B cell (primary cell): Measurements from ENCODE around the gene ZBED4. TPM values are rescaled to one million over a fixed set of nuclear protein-coding genes. Genes with fewer than 3 reads are reported as not detected.

ENCODE experiments used
- ATAC-seq: fragments of 200-7000 bp; cut with Tn5 transposase; one replicate; pipeline ENCODE4 v1.10.0; 2021; ENCODE audit warnings: low read depth, mild to moderate bottlenecking, moderate number of reproducible peaks, moderate library complexity
- CTCF ChIA-PET: fragments of 350-600 bp; sonication (Branson Sonifier 250); formaldehyde crosslinking; loops from one replicate; lab custom pipeline; 2021; ENCODE audit warnings: antibody characterized with exemption, inconsistent platforms; lab: Charles Lee
- POLR2A ChIA-PET: fragments of 350-600 bp; sonication (Branson Sonifier 250); formaldehyde crosslinking; loops from one replicate; lab custom pipeline; 2021; ENCODE audit warnings: antibody characterized with exemption; lab: Charles Lee
- DNase-seq: peaks from one replicate; pipeline ENCODE4 v3.0.0; 2013
- H2AFZ ChIP-seq: 2 replicates; pipeline ENCODE4 v1.6.1; 2012; ENCODE audit warnings: mild to moderate bottlenecking, low read depth, low read length; ENCODE audit not compliant: insufficient read depth, poor library complexity, severe bottlenecking
- H3K27ac ChIP-seq, 2 donors: 1 replicate in 1 of 2; 2 replicates in 1 of 2; pipeline ENCODE4 v1.5.1; 2012 to 2013; ENCODE audit warnings: low read length in 2 of 2, mild to moderate bottlenecking in 2 of 2, moderate library complexity in 1 of 2
- H3K27me3 ChIP-seq, 4 experiments: fragments of 200-600 bp in 1 of 4; sonication (generic) in 1 of 4; replicated peaks in 1 of 4; 1 replicate in 2 of 4; 2 replicates in 2 of 4; pipeline versions ENCODE4 v1.6.1 to v1.7.0; 2013 to 2016; ENCODE audit warnings: low read length in 3 of 4, mild to moderate bottlenecking in 2 of 4, mixed read lengths in 1 of 4, moderate library complexity in 1 of 4; ENCODE audit not compliant: insufficient read depth in 4 of 4, control insufficient read depth in 3 of 4; ENCODE audit errors: control extremely low read depth in 1 of 4
- H3K36me3 ChIP-seq, 2 experiments: replicated peaks in 1 of 2; 1 replicate in 1 of 2; 2 replicates in 1 of 2; pipeline versions ENCODE4 v1.6.1 to v1.7.1; 2013; ENCODE audit warnings: low read length in 1 of 2; ENCODE audit not compliant: insufficient read depth in 2 of 2, control insufficient read depth in 1 of 2; ENCODE audit errors: control extremely low read depth in 1 of 2, extremely low read depth in 1 of 2
- H3K4me1 ChIP-seq, 2 donors: fragments of 200-600 bp in 1 of 2; sonication (generic) in 1 of 2; 1 replicate in 1 of 2; 2 replicates in 1 of 2; pipeline versions ENCODE4 v1.5.1 to v1.6.1; 2013 to 2017; ENCODE audit warnings: low read length in 2 of 2; ENCODE audit not compliant: control insufficient read depth in 2 of 2, insufficient read depth in 2 of 2
- H3K4me2 ChIP-seq: replicated peaks from 2 replicates; pipeline ENCODE3; 2012; ENCODE audit warnings: mild to moderate bottlenecking, low read depth, low read length; ENCODE audit not compliant: poor library complexity, severe bottlenecking
- H3K4me3 ChIP-seq, 5 experiments: fragments of 200-600 bp in 1 of 5; sonication (generic) in 1 of 5; 1 replicate in 3 of 5; 2 replicates in 2 of 5; pipeline versions ENCODE4 v1.5.1 to v1.7.0; 2011 to 2016; ENCODE audit warnings: low read length in 4 of 5, mild to moderate bottlenecking in 4 of 5, low read depth in 2 of 5, control low read depth in 1 of 5, moderate library complexity in 1 of 5; ENCODE audit not compliant: insufficient read depth in 1 of 5; ENCODE audit errors: control extremely low read depth in 1 of 5, extremely low read depth in 1 of 5
- H3K79me2 ChIP-seq: fragments of 200-600 bp; sonication (generic); one replicate; pipeline ENCODE4 v1.6.0; 2016; ENCODE audit warnings: low read length; ENCODE audit not compliant: control insufficient read depth, insufficient read depth
- H3K9ac ChIP-seq: fragments of 200-600 bp; sonication (generic); 2 replicates; pipeline ENCODE4 v1.6.1; 2017; ENCODE audit warnings: mild to moderate bottlenecking, low read length, moderate library complexity
- H3K9me3 ChIP-seq, 3 donors: one replicate each; pipeline versions ENCODE4 v1.6.1 to v1.7.1; 2013; ENCODE audit warnings: low read length in 2 of 3; ENCODE audit not compliant: control insufficient read depth in 2 of 3, insufficient read depth in 1 of 3; ENCODE audit errors: control extremely low read depth in 1 of 3
- H4K20me1 ChIP-seq: 2 replicates; pipeline ENCODE4 v1.6.0; 2012; ENCODE audit warnings: mild to moderate bottlenecking, low read length; ENCODE audit not compliant: insufficient read depth, control insufficient read depth, poor library complexity, severe bottlenecking
- H3K27ac Mint-ChIP-seq: one replicate; pipeline ENCODE4 v1.8.0; 2021; ENCODE audit warnings: mixed read lengths
- H3K27me3 Mint-ChIP-seq: one replicate; pipeline ENCODE4 v1.8.0; 2021; ENCODE audit warnings: mixed read lengths
- H3K4me1 Mint-ChIP-seq: one replicate; pipeline ENCODE4 v1.8.0; 2021; ENCODE audit warnings: mixed read lengths
- H3K4me3 Mint-ChIP-seq: one replicate; pipeline ENCODE4 v1.8.0; 2021; ENCODE audit warnings: mixed read lengths
- H3K9me3 Mint-ChIP-seq: one replicate; pipeline ENCODE4 v1.8.0; 2022; ENCODE audit warnings: mixed read lengths; ENCODE audit not compliant: insufficient read depth
- EZH2 ChIP-seq: IDR thresholded peaks from 2 replicates; pipeline ENCODE4 v1.6.1; 2012; ENCODE audit warnings: borderline replicate concordance, low read depth, mild to moderate bottlenecking, moderate library complexity, low read length; ENCODE audit not compliant: insufficient read depth, poor library complexity, severe bottlenecking
- WGBS: methylation state at CpG from one replicate; pipeline ENCODE4 v1.1.5; 2013; ENCODE audit warnings: missing lambda C conversion rate; ENCODE audit not compliant: insufficient coverage; 5-methylcytosine and 5-hydroxymethylcytosine counted together
- intact Hi-C: fragments of 100-400 bp; cut with micrococcal nuclease; formaldehyde crosslinking; loops from one replicate; pipeline ENCODE4 v1.10.0; 2022
- polyA plus RNA-seq: library from polyadenylated mRNA; depleted of rRNA; stranded (reverse); fragments of >200 nt; gene quantifications from 2 replicates; pipeline ENCODE4 v1.2.3, GENCODE V29; 2012
- total RNA-seq, 2 donors: library from RNA; stranded (reverse); fragments of 120-200 nt in 1 of 2; gene quantifications; 1 replicate in 1 of 2; 2 replicates in 1 of 2; pipeline versions ENCODE4 v1.2.3 to v1.2.4, GENCODE V29; 2013 to 2022
- TF ChIP-seq, protein P1 (sequence below): fragments of 200-600 bp; IDR thresholded peaks from one replicate; pipeline ENCODE4 v1.8.0; 2022; ENCODE audit warnings: antibody characterized with exemption, mild to moderate bottlenecking

The ZBED4 gene
- total and polyA plus RNA-seq, 2 donors (not counting 1 experiment from before 2014, with no cell fraction given), result 5.9 to 14.6 TPM

DNA sequence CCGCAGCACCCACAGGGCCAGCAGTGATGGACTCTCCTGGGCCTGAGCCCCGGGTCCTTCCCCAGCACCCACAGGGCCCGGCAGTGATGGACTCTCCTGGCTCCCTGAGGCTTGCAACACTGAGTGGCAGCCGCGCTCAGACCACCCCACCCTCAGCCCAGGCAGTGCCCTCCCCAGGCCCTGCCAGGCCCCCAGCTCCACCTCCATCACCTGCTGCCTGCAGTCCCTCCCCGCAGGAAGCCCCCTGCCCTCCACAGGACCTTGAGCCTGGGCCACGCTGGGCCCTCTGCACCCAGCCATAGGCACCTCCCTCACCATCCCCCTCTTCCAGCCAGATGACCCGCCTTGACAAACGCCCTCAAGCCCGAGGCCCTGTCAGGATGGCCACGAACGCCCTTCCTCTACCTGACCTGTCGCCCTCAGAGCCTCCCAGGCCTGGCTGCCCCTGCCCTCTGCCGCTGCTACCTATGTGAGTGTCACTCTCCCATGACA, 53.2 kb downstream of the ZBED4 start:
- peaks cover 26% of the 10 kb centered on the region for H4K20me1 ChIP-seq
- peaks cover 0 to 4% (median 0%) of the 10 kb centered on the region in 3 donors for H3K9me3 ChIP-seq
- ChIA-PET POLR2A (no interaction called here), CTCF (interaction anchor here (0.5 kb wide), 1 partner anchor 173 kb away, joined by 3 read pairs; no protein-coding TSS in a partner anchor)
- Mint-ChIP-seq H3K27me3 (no peaks in the 10 kb centered on the region), H3K4me3 (no peak overlapping the region), H3K27ac (no peak overlapping the region), H3K4me1 (no peaks in the 10 kb centered on the region), H3K9me3 (no peaks in the 10 kb centered on the region)
- intact Hi-C loops, result no loop called here
- no peak overlapping the region for H3K4me2 ChIP-seq
- ATAC-seq, result no peak
- H3K27ac ChIP-seq, result no peak overlapping the region
- DNase-seq, result no peak
- H3K4me1 ChIP-seq, result no peaks in the 10 kb centered on the region
- WGBS, result 94% methylated on average over 14 of the region's 14 CpGs
- TF ChIP-seq, protein P1, sequence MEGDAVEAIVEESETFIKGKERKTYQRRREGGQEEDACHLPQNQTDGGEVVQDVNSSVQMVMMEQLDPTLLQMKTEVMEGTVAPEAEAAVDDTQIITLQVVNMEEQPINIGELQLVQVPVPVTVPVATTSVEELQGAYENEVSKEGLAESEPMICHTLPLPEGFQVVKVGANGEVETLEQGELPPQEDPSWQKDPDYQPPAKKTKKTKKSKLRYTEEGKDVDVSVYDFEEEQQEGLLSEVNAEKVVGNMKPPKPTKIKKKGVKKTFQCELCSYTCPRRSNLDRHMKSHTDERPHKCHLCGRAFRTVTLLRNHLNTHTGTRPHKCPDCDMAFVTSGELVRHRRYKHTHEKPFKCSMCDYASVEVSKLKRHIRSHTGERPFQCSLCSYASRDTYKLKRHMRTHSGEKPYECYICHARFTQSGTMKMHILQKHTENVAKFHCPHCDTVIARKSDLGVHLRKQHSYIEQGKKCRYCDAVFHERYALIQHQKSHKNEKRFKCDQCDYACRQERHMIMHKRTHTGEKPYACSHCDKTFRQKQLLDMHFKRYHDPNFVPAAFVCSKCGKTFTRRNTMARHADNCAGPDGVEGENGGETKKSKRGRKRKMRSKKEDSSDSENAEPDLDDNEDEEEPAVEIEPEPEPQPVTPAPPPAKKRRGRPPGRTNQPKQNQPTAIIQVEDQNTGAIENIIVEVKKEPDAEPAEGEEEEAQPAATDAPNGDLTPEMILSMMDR, result no peak
- no peak for TF ChIP-seq EZH2
- peaks cover 0 to 57% of the 10 kb centered on the region in 2 experiments for H3K36me3 ChIP-seq
- no peak overlapping the region for H3K4me3 ChIP-seq
- H3K79me2 ChIP-seq, result peaks cover 32% of the 10 kb centered on the region
- no peaks in the 10 kb centered on the region for H3K27me3 ChIP-seq
- H3K9ac ChIP-seq, result no peak overlapping the region
- no peak overlapping the region for H2AFZ ChIP-seq

DNA sequence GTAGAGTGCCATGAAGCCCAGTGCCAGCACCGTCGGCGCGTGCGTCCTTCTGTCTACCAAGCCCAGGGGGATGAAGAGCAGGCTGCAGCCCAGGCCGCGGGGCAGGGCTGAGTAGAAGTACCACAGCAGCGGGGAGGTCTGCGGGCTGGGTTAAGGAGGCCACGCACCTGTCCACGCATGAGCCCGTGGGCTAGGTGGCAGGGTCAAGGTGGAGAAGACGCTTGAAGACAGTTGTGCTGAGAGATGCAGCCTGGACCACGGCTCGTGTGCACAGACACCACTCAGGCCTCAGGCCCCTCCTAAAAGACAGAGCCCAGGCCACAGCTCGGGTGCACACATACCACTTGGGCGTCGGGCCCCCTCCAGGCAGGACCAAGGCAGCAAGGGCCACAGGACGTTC, 54.2 kb downstream of the ZBED4 start:
- H3K9ac ChIP-seq, result no peak overlapping the region
- H4K20me1 ChIP-seq, result peaks cover 26% of the 10 kb centered on the region
- no peaks in the 10 kb centered on the region for H3K9me3 ChIP-seq
- no peak for TF ChIP-seq EZH2
- TF ChIP-seq, protein P1, result no peak
- WGBS, result 98% methylated on average over 19 of the region's 19 CpGs
- no peak for DNase-seq
- intact Hi-C loops, result no loop called here
- H3K79me2 ChIP-seq, result peaks cover 39% of the 10 kb centered on the region
- H3K27ac Mint-ChIP-seq, result no peak overlapping the region
- POLR2A ChIA-PET, result no interaction called here
- no peak overlapping the region for H2AFZ ChIP-seq
- ATAC-seq, result no peak
- H3K4me2 ChIP-seq, result no peak overlapping the region
- peaks cover 0 to 57% of the 10 kb centered on the region in 2 experiments for H3K36me3 ChIP-seq
- no peaks in the 10 kb centered on the region for H3K27me3 ChIP-seq
- no peaks in the 10 kb centered on the region for H3K4me1 Mint-ChIP-seq
- no peak overlapping the region for H3K4me3 ChIP-seq
- H3K4me3 Mint-ChIP-seq, result no peak overlapping the region
- no peaks in the 10 kb centered on the region for H3K27me3 Mint-ChIP-seq
- H3K4me1 ChIP-seq, result no peaks in the 10 kb centered on the region
- H3K9me3 Mint-ChIP-seq, result no peaks in the 10 kb centered on the region
- H3K27ac ChIP-seq, result no peak overlapping the region
- CTCF ChIA-PET, result interaction anchor here (0.5 kb wide), 1 partner anchor 172 kb away, joined by 3 read pairs; no protein-coding TSS in a partner anchor
